Neural progenitor cell (in vitro differentiated cells): ENCODE results near the gene TMEM114.

Experiments used
- EZH2 ChIP-seq: fragments of 200-600 bp; sonication (generic); IDR thresholded peaks from 2 replicates; pipeline ENCODE4 v1.6.1; 2017; ENCODE audit warnings: antibody characterized with exemption, mild to moderate bottlenecking, moderate library complexity
- TF ChIP-seq, protein P1 (sequence below): fragments of 200-600 bp; sonication (generic); IDR thresholded peaks from 2 replicates; pipeline ENCODE4 v1.5.1; 2017; ENCODE audit warnings: antibody characterized with exemption, mild to moderate bottlenecking

- TF ChIP-seq EZH2, result no peak
- TF ChIP-seq, protein P1, sequence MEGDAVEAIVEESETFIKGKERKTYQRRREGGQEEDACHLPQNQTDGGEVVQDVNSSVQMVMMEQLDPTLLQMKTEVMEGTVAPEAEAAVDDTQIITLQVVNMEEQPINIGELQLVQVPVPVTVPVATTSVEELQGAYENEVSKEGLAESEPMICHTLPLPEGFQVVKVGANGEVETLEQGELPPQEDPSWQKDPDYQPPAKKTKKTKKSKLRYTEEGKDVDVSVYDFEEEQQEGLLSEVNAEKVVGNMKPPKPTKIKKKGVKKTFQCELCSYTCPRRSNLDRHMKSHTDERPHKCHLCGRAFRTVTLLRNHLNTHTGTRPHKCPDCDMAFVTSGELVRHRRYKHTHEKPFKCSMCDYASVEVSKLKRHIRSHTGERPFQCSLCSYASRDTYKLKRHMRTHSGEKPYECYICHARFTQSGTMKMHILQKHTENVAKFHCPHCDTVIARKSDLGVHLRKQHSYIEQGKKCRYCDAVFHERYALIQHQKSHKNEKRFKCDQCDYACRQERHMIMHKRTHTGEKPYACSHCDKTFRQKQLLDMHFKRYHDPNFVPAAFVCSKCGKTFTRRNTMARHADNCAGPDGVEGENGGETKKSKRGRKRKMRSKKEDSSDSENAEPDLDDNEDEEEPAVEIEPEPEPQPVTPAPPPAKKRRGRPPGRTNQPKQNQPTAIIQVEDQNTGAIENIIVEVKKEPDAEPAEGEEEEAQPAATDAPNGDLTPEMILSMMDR, result no peak
Observed at GRCh38 chr16:8522757-8523156, 67.6 kb downstream of the TMEM114 start.
